Esophagus squamous epithelium (tissue), 5 donors: ENCODE data around the gene KRT72. TPM values are rescaled to one million over a fixed set of nuclear protein-coding genes. Genes with fewer than 3 reads are reported as not detected.

Experiments
- DNase-seq: peaks from one replicate; lab custom pipeline; 2025; lab: John Stamatoyannopoulos, UW
- H3K27ac ChIP-seq, 4 donors: fragments of 200-600 bp; sonication (generic); one replicate each; pipeline ENCODE4 v1.5.1; 2016 to 2019; ENCODE audit warnings: mild to moderate bottlenecking in 1 of 4
- H3K27me3 ChIP-seq, 4 donors: fragments of 200-600 bp; sonication (generic); 1 replicate in 3 of 4; 2 replicates in 1 of 4; pipeline versions ENCODE4 v1.5.1 to v1.6.0; 2017 to 2021; ENCODE audit warnings: antibody characterized with exemption in 1 of 4
- H3K36me3 ChIP-seq, 3 donors: fragments of 200-600 bp; sonication (generic); one replicate each; pipeline ENCODE4 v1.5.1; 2016 to 2019
- H3K4me1 ChIP-seq, 3 donors: fragments of 200-600 bp; sonication (generic); one replicate each; pipeline ENCODE4 v1.5.1; 2017 to 2019
- H3K4me3 ChIP-seq, 4 donors: fragments of 200-600 bp; sonication (generic); 1 replicate in 3 of 4; 2 replicates in 1 of 4; pipeline ENCODE4 v1.5.1; 2016 to 2019; ENCODE audit warnings: mild to moderate bottlenecking in 2 of 4, moderate library complexity in 1 of 4
- H3K9me3 ChIP-seq, 3 donors: fragments of 200-600 bp; sonication (generic); one replicate each; pipeline ENCODE4 v1.5.1; 2016 to 2019
- POLR2A ChIP-seq, 4 donors: fragments of 450-650 bp; IDR thresholded peaks; one replicate each; pipeline ENCODE4 v1.6.1; 2017; ENCODE audit warnings: antibody characterized with exemption in 4 of 4, mild to moderate bottlenecking in 4 of 4, moderate library complexity in 3 of 4
- WGBS, 2 donors: methylation state at CpG; one replicate each; pipeline ENCODE4 v1.1.5; 2018; 5-methylcytosine and 5-hydroxymethylcytosine counted together
- intact Hi-C: fragments of 100-400 bp; cut with DNase I; formaldehyde crosslinking; loops from one replicate; pipeline ENCODE4 v1.15.0; 2022
- total RNA-seq, 4 donors: library from RNA; depleted of rRNA; stranded (reverse); fragments of >200 nt; gene quantifications; one replicate each; pipeline ENCODE4 v1.1.0, GENCODE V29; 2016
- TF ChIP-seq, protein P1 (sequence below), 6 experiments: fragments of 450-650 bp in 4 of 6; fragments of 200-600 bp in 2 of 6; sonication (generic) in 2 of 6; IDR thresholded peaks; one replicate each; pipeline ENCODE4 v1.5.1; 2016 to 2019; ENCODE audit warnings: antibody characterized with exemption in 6 of 6, mild to moderate bottlenecking in 4 of 6, moderate library complexity in 4 of 6
- donor health status: DM: yes; HTN: yes; CAD: no.

KRT72 gene
- total RNA-seq, 4 donors from 2014 or later: not detected

DNA sequence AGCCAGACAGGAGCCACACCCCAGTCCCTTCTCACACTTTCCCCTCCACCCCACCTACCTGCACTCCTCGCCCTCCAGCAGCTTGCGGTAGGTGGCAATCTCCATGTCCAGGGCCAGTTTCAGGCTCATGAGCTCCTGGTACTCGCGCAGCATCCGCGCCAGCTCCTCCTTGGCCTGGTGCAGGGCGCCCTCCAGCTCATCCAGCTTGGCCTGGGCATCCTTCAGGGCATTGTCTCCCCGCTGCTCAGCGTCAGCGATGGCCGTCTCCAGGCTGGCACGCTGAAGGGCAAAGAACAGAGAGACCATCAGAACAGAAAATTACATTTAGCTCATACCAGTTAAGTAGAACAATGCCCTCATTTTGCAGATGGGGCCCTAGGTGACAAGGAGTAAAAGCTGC, 33.2 kb downstream of the KRT72 start:
- no peak for TF ChIP-seq POLR2A (IDR thresholded peaks at IDR 0.05)
- TF ChIP-seq, protein P1, sequence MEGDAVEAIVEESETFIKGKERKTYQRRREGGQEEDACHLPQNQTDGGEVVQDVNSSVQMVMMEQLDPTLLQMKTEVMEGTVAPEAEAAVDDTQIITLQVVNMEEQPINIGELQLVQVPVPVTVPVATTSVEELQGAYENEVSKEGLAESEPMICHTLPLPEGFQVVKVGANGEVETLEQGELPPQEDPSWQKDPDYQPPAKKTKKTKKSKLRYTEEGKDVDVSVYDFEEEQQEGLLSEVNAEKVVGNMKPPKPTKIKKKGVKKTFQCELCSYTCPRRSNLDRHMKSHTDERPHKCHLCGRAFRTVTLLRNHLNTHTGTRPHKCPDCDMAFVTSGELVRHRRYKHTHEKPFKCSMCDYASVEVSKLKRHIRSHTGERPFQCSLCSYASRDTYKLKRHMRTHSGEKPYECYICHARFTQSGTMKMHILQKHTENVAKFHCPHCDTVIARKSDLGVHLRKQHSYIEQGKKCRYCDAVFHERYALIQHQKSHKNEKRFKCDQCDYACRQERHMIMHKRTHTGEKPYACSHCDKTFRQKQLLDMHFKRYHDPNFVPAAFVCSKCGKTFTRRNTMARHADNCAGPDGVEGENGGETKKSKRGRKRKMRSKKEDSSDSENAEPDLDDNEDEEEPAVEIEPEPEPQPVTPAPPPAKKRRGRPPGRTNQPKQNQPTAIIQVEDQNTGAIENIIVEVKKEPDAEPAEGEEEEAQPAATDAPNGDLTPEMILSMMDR (IDR thresholded peaks at IDR 0.05): no peak
- Histone ChIP-seq H3K36me3 (no peaks in the 10 kb centered on the region), H3K4me1 (no peaks in the 10 kb centered on the region), H3K27ac (no peak overlapping the region), H3K4me3 (no peak overlapping the region), H3K9me3 (no peaks in the 10 kb centered on the region), H3K27me3 (peaks cover 0 to 43% (median 0%) of the 10 kb centered on the region in 4 donors)
- intact Hi-C loops: no loop called here
- DNase-seq: no peak
- 91 to 98% methylated on average over 11 of the region's 12 CpGs for WGBS, 2 donors

DNA sequence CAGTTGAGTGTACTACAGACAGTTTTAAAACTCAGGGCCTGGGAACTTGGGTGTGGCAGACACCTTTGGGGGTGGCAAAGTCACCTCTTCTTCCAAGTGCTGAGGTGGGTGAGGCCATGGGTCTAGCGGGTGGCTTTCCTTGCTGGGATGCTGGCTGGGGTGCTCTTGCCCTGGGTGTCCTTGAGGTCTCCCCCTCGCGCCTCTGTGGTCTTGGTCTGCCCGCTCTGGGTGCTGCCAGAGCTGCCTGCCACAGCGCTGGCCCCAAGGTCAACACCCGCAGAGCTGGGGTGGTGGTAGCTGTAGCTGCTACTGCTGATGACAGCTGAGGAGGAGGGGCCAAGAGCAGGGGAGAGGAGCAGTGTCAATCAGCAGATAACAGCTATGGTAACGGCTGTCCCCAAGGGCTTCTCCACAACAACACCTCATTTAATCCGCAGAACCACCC, 34.4 kb downstream of the KRT72 start:
- peaks cover 0 to 46% (median 0%) of the 10 kb centered on the region in 4 donors for H3K27me3 ChIP-seq
- no peak for DNase-seq
- TF ChIP-seq, protein P1 (IDR thresholded peaks at IDR 0.05): no peak
- TF ChIP-seq POLR2A (IDR thresholded peaks at IDR 0.05): no peak

DNA sequence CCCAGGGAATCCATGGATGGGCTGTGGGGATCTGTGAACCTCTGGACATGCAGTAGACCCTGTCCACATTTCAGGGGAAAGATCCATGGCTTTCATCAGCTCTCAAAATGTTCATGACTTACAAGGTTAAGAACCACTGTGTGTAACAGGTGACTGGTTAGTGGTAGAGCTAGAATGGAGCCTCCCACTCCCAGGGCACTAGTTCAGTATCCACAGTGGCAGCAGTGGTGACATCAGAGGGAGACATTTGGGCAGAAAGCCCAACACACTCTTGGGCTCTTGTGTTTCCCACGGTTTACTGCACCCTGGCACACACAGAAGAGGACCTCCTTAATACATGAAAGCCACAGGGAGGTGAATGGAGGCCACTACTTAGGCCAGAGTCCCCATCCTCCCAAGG, 36.7 kb downstream of the KRT72 start:
- Histone ChIP-seq H3K27ac (no peak overlapping the region), H3K36me3 (no peaks in the 10 kb centered on the region), H3K4me3 (no peak overlapping the region), H3K27me3 (peaks cover 0 to 46% (median 0%) of the 10 kb centered on the region in 4 donors), H3K4me1 (no peaks in the 10 kb centered on the region), H3K9me3 (no peaks in the 10 kb centered on the region)
- DNase-seq: no peak
- TF ChIP-seq POLR2A (IDR thresholded peaks at IDR 0.05): no peak
- TF ChIP-seq, protein P1 (IDR thresholded peaks at IDR 0.05): no peak
- intact Hi-C loops: no loop called here
- 44 to 67% methylated on average over 1 of the region's 1 CpG for WGBS, 2 donors

More for the DNA sequence above, 34.4 kb downstream of the KRT72 start:
- intact Hi-C loops: no loop called here
- H3K4me1 ChIP-seq: no peaks in the 10 kb centered on the region
- H3K27ac ChIP-seq: no peak overlapping the region
- no peaks in the 10 kb centered on the region for H3K9me3 ChIP-seq
- H3K36me3 ChIP-seq: no peaks in the 10 kb centered on the region
- H3K4me3 ChIP-seq: no peak overlapping the region
- 82 to 90% methylated on average over 3 of the region's 8 CpGs for WGBS, 2 donors

DNA sequence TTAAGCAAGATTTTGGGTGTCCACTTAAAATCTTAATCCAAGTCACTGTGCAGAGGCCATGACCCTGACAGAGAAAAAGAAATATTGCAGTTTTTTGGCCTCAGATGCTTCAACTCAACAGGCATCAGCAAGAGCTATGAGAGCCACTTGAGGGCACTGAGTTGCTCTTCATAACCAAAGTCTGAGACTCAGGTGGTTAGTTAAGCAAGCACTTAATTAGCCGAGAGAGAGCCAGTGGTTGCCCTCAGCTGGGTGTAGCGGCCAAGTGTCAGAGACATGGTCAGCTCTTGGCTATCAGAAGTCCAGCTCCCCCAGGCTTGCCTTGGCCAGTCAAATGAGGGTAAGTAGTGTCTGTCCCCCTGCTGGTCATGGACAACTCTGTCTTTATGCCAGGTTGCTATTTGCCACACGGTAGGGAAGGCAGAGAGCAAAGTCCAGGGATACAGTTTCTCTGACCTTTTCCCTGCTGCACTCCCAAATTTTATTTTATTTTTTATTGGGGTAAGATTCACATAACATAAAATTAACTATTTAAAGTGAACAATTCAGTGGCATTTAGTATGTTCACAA, 39.3 kb downstream of the KRT72 start:
- no peak for TF ChIP-seq POLR2A (IDR thresholded peaks at IDR 0.05)
- TF ChIP-seq, protein P1 (IDR thresholded peaks at IDR 0.05): peak in 4 of 6 experiments; percentile 9 to 42 (median 14)
- WGBS, 2 donors: 52 to 79% methylated on average over 3 of the region's 3 CpGs
- H3K27me3 ChIP-seq: peaks cover 0 to 31% (median 0%) of the 10 kb centered on the region in 4 donors
- DNase-seq: no peak
- no peaks in the 10 kb centered on the region for H3K9me3 ChIP-seq
- no peak overlapping the region for H3K27ac ChIP-seq
- intact Hi-C loops: no loop called here
- H3K4me3 ChIP-seq: no peak overlapping the region
- H3K4me1 ChIP-seq: no peaks in the 10 kb centered on the region
- no peaks in the 10 kb centered on the region for H3K36me3 ChIP-seq

DNA sequence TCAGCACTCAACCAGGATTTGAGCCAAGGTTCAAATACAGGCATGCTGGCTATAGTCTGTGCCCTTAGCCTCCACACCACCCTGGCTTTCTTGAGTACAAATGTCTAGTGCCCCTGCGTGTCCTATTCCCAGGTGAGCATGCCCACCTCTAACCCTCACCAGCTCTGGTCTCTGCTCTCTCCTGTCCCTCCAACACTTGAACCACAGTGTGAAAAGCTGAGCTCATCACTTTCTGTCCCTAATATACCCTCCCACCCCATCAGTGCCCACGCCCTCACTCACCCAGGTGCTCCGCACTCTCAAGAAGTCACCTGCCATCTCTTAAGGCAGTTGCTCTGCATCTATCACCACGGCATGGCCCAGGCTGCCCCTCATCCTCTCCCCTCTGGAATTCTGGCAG, 41.3 kb downstream of the KRT72 start:
- TF ChIP-seq, protein P1 (IDR thresholded peaks at IDR 0.05): no peak
- no peak for TF ChIP-seq POLR2A (IDR thresholded peaks at IDR 0.05)
- Histone ChIP-seq H3K4me3 (no peak overlapping the region), H3K9me3 (no peaks in the 10 kb centered on the region), H3K27me3 (peaks cover 0 to 24% (median 0%) of the 10 kb centered on the region in 4 donors), H3K27ac (no peak overlapping the region), H3K4me1 (no peaks in the 10 kb centered on the region), H3K36me3 (no peaks in the 10 kb centered on the region)
- WGBS, 2 donors: 80 to 84% methylated on average over 4 of the region's 4 CpGs
- intact Hi-C loops: no loop called here
- DNase-seq: no peak
